ENCODE measurements around the gene TDO2. TPM values are rescaled to one million over a fixed set of nuclear protein-coding genes. Genes with fewer than 3 reads are reported as not detected.

The TDO2 gene
- not detected in 2 replicates for polyA plus RNA-seq

DNA sequence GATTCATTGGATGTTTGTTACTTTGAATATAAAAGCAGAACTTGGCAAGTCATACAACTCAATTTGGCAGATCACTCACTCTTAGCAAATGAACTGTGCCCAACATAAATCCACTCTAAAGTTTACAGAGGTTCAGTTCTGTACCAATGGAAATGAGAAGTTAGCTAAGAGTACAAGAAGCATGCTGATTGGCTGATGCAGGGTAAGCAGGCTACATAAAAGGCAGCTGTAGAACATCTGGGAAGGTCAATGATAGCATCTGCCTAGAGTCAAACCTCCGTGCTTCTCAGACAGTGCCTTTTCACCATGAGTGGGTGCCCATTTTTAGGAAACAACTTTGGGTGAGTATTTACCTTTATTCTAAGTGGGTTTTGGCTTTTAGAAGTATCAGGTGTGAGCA is at the start of gene TDO2:
TDO2 (plus strand) TSS at position 244 of the 400 bp plus-strand sequence; CDS start at position 307, 63 bp downstream.

DNA sequence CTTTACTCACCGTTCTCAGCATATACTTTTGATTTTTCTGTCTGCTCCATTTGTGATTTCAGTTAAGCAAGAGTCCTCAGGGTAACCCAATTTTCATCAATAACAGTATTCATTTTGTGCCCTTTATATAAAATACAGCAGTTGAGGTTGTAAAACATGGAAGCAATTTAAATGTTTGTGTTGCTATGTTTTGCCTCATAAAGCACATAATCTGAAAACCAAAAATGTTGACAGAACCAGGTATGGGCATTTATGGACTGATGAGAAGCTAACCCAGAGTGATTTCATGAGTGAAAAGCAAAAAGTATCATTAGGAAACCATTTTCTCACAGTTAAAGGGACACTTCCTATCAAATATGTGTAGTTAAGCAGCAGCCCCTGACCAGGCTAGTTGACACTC is 37.3 kb upstream of the TDO2 start, which contains the start of gene ASIC5:
ASIC5 (minus strand) TSS at position 101 of the 400 bp plus-strand sequence; CDS start at position 50, 51 bp downstream.

DNA sequence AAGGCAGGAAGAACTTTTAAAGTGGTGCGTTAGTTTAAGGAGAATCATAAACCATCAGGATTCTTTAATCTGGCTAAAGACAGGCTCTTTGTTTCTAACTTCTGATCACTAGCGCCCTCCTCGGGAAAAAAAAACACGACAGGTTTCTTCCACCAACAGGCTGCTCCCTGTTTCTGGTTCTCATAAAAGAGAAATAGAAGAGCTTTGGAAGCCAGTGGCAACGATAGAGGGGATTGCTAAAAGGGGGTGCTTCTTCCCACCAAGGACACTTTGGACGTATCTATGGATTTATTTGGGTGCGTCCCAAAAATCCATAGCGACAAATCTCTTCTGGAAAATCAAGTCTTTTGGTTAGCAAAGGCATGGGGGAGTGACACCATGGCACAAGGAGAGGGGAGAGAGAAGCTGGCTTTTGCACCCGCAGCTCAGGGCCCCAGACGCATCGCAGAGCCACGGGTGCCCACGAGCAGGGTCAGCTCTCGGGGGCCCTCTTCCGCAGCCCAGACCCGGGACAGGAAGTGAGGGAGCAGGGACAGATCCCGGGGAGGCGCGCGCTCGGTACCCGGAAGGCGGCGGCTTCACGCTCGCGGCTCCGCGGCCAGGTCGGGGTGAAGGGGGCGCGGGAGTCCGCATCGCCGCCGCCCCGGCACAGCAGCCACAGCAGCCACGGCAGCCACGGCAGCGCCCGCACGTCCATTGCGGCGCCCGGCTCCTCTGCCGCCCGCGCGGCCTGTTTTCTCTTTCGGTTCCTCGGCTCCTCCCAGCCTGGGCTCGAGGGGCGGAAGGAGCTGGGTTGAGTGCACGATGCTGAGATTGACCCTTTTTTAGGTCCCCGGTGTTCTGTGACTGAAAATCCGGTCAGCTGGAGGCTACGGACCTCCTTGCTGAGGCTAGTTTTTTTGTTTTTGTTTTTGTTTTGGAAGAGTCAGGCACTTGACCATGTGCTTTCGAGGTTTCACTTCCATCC is 49.9 kb downstream of the TDO2 start, which contains the start of gene CTSO:
CTSO (minus strand) TSS at position 716 of the 967 bp plus-strand sequence; CDS start at position 697, 19 bp downstream.

Other genes with a start within 250 kb of the TDO2 start
- 6.4 TPM in 1 of 2 replicates, not detected in the other for gene GUCY1A1, start 236.8 kb upstream of the TDO2 start, polyA plus RNA-seq
- 71.6 and 81.6 TPM in 2 replicates for gene GUCY1B1, start 144.7 kb upstream of the TDO2 start, polyA plus RNA-seq
- gene ASIC5, start 37.4 kb upstream of the TDO2 start, polyA plus RNA-seq = not detected in 2 replicates
- gene CTSO, start 50.2 kb downstream of the TDO2 start, polyA plus RNA-seq = 10.8 and 12.8 TPM in 2 replicates

Measured in Purkinje cell (primary cell).